GM19468 (cell line): ENCODE results near the gene CACNA2D1.
"Not testable (repeated sequence)": the region's sequence is repeated elsewhere in the genome, so short reads cannot be mapped to it uniquely, and the experiment has no call there.

Source experiments
- ATAC-seq: cut with Tn5 transposase; IDR thresholded peaks from one replicate; pipeline ENCODE4 v1.9.1; 2021; ENCODE audit warnings: mild to moderate bottlenecking, moderate library complexity, moderate number of reproducible peaks; ENCODE audit not compliant: unreplicated experiment; ENCODE audit errors: extremely low read depth

CACNA2D1 gene

DNA sequence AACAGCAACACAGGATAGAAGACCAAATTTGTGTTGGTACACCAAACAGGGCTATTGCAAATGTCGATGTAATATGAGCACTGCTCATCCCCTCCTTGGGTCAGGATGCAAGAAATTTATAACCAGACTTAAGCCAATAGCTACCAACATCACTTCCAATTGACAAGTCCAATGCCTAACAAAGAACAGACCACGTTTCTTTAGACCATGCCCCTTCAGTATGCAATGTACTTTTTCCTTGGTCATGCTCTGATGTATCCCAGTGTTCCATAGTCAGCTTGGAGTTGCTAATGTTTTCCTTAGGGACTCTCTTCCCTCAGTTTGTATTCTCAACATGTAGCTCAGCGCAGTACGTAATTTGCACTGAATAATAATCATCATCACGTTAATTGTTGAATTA is 7.8 kb downstream of the CACNA2D1 start:
- no peak for ATAC-seq

DNA sequence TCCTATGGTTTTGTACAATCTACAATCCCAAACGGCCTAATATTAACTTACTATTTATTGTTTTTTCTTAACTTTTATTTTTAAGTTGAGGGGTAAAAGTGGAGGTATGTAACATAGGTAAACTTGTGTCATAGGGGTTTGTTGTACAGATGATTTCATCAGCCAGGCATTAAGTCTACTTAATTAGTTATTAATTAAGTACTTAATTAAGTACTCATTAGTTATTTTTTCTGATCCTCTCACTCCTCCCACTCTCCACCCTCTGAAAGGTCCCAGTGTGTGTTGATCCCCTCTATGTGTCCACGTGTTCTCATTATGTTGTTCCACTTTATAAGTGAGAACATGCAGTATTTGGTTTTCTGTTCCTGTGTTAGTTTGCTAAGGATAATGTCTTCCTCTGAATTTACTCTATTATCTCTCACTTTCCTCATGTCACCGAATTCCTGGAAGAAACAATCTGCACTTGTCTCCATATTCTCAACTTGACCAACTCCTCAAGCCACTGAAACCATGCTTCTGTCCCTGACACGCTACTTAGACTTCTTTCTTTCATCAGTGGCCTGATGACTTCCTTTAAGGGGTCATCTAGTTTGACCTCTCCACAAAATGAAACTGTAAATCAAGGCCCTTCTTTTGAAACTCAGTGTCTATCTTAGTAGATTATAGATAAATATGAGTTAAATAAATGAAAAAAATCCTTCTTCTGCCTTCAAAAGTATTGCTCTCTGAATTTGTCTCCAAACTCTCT is 9.1 kb downstream of the CACNA2D1 start:
- ATAC-seq, result no peak

DNA sequence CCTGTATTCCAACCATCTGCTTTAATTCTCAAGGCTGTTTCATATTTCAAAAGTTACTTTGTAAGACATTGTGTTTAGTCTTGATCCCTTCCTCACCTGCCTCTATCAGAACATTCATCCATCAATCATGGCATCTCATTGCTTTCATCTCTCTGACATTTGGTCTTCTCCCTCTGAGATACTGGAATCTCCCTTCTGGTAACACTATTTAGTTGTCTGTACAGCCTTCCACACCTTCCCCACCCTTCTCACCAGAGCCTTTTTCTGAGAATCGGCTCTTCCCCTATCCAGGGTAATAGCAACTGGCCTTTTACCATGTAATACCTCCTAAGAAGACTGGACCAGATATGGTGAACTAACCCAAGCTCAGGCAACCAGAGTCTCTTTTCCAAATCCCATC is 10.1 kb downstream of the CACNA2D1 start:
- ATAC-seq, result no peak

DNA sequence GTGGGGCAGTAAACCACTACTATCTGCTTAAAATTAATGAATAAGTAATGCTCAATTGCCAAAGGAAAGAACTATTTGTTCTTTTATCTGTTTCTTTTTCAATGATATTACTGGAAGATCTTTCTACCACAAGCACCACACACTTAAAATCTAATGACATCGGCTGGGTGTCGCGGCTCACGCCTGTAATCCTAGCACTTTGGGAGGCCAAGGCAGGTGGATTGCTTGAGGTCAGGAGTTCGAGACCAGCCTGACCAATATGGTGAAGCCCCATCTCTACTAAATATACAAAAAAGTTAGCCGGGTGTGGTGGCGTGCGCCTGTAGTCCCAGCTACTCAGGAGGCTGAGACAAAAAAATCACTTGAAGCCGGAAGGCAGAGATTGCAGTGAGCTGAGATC is 10.8 kb downstream of the CACNA2D1 start:
- ATAC-seq, result not testable (repeated sequence)

DNA sequence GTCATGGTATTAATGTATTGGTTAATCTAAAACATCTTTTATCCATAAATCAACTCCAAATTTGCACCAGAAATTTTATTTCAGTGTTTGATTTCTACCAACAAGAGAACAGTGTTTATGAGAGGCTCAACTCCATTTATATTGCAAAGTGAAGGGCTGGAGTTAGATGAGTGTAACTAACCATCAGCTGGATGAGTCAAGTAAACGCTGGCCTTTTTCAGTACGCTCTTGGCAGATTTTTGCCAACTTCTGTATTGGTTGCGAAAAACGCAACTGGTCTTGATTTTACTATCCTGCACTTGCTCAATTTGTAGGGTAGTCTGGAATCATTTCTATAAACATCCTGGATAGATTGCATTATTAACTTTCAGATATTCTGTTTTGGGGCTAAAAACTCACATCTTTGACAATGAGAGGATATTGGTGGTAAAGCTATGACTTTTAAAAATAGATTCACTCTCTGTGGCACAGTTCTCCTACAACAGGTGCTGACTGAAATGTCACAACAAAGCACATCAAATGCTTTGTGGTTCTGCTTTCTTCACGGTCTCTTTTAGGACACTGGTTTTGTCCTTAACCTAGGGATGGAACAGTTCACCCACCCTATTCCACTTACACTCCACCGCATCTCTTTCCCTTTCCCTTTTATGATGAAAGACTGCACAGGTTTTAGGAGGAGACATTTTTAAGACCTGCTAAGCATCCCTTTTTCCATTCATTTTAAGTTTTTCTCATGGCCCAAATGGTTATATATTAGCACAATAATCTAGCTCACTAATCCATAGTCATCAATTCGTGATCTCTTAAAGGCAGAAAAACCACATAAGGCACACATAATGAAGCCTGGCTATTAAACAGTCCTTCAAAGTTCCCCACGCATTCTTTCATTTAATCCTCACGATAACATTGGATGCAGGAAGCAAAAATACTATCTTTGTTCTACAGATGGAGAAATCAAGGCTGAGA is 12.8 kb downstream of the CACNA2D1 start:
- ATAC-seq, result no peak

DNA sequence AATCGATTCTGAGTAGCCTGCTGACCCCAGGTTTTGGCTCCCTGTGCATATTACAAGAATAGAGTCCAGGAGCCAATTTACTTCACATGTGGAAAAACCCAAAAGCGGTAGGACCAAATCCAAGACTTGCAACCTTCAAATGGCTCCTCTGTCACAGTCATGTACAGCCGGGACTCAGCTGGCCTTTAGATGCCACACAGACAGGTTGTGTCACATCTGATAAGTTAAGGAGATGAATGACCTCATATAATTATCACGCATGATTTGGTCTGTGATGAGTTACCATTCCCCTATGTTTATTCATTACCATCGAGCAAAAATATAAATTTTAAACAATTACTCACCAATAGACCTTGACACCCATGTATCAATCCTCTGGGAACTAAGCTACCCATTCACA is 14.2 kb downstream of the CACNA2D1 start:
- no peak for ATAC-seq

DNA sequence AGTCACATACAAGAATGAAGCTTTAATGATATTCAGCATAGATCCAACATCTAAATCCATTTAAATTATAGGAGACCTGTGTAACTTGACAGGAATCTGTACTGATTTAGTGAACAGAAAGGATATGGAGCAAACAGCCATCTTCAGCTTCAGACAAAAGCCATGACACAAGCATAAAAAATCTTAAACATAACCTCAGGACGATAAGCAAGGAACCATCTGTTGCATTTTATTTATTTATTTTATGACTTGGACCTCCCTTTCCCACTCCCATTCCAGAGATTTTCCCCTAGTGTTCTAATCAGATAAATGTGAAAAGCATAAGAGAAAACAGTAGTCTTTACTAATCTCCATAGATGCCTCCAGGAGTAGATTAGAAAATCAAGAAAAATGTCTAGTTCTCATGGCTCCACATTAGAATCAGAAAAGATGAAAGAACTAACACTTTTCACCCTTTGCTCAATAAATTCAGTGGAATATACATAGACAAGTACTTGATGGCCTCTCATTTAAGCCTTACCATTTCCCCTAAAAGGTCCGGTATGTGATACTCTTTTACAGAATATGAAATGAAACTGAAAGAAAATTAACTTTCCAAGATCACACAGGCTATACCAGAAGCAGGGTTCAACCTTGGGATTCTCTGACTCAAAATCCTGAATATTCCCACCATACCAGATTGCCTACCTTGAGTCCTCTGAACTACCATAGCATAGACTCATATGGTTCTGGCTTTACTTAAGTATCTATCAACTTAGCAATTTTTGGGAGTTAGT is 15.2 kb downstream of the CACNA2D1 start:
- ATAC-seq, result no peak

DNA sequence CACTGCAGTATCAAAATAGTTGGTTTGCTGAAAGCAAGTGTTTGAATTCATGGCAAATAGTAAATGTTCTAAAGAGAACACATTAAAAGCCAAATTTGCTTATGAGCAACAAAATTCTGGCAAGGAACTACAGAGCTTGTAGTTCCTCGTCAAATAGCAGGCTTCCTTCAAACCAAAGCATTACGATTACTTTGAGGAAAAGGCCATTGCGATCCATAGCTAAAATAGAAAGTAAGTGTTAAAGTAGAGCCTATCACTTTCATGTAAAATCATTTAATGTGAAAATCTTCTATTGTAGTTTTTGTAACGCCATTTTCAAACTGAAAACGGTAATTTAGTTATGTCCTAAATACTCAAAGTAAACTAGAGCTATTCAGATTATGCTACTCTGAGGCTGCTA is 20.1 kb downstream of the CACNA2D1 start:
- no peak for ATAC-seq

DNA sequence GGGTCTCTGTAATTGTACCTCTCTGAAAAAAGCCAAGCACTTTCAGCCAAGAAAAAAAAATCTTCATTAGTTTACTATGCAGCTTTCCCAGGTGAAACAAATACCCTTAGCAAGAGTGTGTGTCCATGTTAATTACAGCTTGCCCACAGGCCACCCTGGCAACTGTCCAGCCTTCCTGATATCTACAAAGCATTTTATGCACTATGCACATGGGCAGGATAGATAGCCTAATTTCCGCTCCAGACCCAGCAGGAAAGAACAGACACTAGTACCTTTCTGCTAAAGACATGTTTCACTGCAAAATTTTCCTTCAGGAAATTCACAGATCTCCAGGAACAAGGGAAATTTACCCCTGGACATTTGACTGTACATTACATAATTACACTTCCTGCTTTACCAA is 24.4 kb downstream of the CACNA2D1 start:
- ATAC-seq, result no peak

DNA sequence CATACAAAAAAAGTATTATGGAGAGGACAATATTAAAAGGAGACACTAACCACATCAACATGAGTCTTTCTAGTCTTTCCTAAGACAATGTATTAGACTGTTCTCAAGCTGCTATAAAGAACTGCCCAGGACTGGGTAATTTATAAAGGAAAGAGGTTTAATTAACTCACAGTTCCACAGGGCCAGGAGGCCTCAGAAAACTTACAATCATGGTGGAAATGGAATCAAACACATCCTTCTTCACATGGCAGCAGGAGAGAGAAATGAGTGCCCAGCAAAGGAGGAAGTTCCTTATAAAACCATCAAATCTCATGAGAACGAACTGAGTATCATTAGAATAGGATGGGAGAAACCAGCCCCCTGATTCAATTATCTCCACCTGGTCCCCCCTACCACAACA is 25.7 kb downstream of the CACNA2D1 start:
- no peak for ATAC-seq

DNA sequence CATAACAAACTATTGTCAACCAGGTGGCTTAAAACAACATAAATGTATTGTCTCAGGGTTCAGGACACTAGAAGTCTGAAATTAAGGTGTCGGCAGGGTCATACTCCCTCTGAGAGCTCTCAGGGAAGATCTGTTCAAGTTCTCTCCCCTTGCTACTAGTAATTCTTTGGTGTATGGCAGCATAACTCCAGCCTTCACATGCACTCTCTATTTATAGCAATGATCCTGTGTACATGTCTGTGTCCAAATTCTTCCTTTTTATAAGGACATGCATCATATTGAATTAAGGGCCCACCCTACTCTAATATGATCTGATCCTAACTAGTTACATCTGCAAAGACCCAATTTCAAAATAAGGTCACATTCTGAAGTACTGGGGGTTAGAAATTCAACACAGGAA is 27.2 kb downstream of the CACNA2D1 start:
- ATAC-seq, result no peak

DNA sequence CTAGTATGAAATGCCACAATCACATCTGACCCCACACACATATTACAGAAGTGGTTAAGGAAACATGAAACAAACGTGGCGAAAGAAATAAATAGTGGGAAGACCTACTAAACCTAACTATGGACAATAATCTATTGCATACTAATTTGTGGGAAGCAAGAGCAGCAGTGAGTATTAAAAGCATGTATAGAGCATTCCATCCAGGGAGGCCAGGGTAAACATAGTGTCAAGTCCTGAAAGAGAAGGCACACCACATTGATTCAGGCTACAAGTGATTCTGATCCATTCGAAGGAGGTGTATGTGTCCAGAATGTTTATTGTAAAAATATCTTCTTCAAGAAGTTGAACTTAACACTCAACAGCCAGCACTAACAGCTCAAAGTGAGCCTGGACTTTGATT is 29.2 kb downstream of the CACNA2D1 start:
- no peak for ATAC-seq

DNA sequence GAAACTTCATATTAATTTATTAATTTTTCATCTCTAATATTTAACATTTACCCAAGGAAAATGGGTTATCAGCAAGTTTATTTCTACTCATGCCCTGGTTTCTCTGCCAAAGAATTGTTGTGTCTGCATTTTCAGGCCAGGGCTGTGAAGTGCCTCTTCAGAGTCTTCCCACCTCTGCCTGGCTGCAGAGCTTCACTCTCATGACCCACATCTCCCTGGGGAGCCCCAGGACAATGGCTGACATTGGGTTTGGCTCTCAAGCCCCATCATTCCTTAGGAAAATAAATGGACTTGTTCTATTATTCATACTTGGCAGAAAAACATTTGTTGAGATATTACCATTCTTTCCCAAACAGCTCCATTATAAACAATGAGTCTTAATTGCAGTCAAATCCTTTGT is 30.3 kb downstream of the CACNA2D1 start:
- no peak for ATAC-seq

DNA sequence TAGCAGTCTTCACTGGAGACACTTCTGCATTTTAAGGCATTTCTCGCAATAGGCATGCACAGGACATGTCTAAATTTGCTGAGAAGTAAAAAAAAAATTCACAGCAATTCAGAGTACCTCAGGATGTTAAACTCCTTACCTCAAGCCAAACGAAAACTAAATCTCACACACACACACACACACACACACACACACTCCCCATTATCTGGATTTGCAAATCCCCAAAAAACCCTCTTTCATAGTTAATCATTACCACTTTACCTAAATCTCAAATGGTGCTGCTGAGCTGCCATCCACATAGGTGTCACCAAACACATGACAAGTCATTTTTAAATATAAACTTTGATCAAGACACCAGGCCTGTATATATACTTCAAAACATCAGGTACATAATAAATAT is 31.8 kb downstream of the CACNA2D1 start:
- ATAC-seq, result no peak

DNA sequence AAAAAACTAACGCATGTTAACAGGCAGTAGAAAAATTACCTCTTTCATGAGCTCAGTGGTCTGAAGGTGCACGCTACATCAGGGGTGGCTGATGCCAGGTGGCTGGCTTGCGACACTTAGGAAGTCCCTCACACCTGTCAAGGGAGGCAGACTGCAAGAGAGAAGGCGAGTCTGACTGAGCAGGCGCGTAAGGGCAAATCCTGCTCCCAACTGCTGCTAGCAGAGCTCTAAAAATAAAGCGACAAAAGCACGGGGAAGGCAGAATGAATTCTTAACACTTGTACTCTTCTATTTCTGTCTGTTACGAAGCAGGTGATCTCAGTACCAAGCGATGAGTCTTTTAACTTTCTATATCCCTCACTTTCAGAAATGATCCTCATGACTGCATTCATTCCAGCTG is 33.1 kb downstream of the CACNA2D1 start:
- no peak for ATAC-seq

DNA sequence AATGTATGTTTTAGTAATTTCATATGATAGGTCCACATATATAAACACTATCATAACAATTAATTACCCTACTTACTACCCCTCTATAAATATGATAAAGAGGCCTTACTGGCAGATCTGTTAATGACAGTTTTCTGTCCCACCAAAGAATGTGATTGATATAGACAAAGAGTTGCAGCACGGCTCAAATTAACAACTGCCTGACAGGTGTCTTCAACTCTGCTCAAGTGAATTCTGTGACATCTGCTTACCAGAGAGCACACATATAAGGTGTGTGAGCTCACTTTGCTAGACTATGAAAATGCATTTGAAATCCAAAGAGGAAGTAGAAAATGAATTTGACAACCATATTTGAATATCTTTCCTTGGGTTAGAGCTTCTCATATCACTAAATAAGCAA is 36.6 kb downstream of the CACNA2D1 start:
- no peak for ATAC-seq

DNA sequence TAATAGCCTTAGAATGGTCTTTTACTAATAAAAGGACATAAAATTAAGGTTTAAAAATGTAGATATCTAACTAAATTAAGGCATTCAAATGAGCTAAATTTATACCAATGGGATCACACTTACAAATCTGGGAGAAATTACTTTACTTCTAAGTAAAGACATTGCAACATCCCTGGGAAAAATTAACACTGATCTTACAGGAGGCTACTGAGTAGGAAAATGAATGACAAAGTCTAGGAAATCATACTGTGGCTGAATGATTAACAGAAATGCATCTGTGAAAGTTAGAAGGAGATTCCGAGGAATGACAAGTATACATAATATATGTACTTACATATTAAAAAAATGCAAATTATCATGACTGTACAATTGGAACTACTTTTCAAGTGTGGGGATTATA is 38.3 kb downstream of the CACNA2D1 start:
- no peak for ATAC-seq

DNA sequence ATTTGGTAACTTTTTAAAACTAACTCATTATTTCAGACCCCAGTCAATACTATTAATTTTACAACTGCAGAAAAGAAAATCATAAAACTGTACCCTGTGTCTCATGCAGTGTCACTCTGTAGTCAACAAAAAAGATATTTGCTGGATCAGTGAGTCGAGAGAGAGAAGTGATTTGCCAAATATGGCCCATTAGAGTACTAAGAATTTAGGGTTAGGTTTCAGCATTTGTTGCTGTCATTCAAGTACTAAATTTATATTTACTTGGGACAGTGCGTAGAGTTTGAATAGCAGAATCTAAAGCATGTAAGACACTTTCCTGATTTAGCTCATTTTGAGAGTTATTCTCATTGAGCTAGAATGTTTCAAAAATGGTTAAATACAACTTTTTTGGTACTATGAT is 38.9 kb downstream of the CACNA2D1 start:
- ATAC-seq, result no peak

DNA sequence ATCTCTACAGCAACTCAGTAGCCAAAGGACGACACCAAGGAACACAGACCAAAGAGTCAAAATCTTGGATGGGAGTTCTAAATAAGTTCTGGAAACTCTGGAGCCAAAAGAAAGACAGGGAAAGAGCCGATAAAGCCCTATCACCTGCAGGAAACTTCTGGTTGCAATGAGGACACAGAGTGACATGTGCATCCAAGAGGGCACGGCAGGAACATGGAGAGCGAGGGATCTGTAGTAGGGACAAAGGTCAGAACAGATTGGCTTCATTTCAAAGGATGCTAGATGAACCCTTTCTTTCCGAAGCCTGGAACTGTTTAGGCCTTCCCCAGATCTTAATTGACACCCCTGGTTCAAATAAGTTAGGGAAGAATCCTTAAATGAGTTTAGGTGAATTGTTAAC is 39.5 kb downstream of the CACNA2D1 start:
- ATAC-seq, result no peak

DNA sequence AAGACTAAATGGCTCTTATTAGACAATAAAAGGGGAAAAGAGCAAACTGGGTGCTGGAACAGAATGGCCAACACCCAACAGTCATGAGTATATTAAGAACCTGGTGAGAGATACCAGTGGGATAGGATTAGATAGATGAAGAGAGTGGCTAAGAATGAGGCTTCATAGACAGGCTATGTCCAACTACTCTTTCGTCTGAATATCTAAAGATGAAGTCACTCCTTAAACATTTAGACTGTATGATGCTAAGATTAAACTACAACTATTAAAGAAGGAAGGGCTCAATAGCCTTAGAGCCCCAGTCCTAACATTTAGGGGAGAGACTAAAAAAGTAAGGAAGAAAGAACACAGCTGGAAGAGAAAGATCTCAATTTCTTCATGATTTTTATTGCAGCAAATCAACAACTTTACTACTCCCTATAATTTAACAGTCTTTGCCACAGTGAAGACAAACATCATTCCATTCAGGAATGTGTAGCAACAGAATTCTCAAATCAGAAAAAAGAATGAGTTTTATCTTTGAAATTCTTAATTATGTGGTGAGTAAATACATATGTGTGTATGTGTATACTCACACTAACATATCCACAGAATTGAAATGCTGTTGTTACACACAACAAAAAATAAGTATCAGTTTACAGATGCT is 45.6 kb downstream of the CACNA2D1 start:
- ATAC-seq, result no peak
